ENCODE results near the gene PLS3. TPM values are rescaled to one million over a fixed set of nuclear protein-coding genes. Genes with fewer than 3 reads are reported as not detected.

Gene PLS3
- total RNA-seq, 3 donors from 2014 or later = 9.7 to 33.0 (median 27.5) TPM

- intact Hi-C loops (cut with DNase I, micrococcal nuclease) = no loop called here
- no peak for DNase-seq
- no peaks in the 10 kb centered on the region for H3K9me3 ChIP-seq
- H3K36me3 ChIP-seq (ENCODE audit: low read depth) = no peaks in the 10 kb centered on the region
- no peak overlapping the region for H3K4me3 ChIP-seq
- no peak for TF ChIP-seq CTCF (IDR thresholded peaks at IDR 0.05)
- no peak for ATAC-seq
- no peaks in the 10 kb centered on the region for H3K4me1 ChIP-seq (ENCODE audit: low read depth)
These were observed 21.0 kb downstream of the PLS3 start for GRCh38 chrX:115581759-115582615.

GRCh38 chrX:115582616-115583495, 21.9 kb downstream of the PLS3 start:
- DNase-seq (no peak), ATAC-seq (no peak)
- H3K9me3 ChIP-seq = no peaks in the 10 kb centered on the region
- H3K4me1 ChIP-seq (ENCODE audit: low read depth) = no peaks in the 10 kb centered on the region
- H3K4me3 ChIP-seq = no peak overlapping the region
- no peaks in the 10 kb centered on the region for H3K36me3 ChIP-seq (ENCODE audit: low read depth)
- intact Hi-C loops (cut with DNase I, micrococcal nuclease) = no loop called here
- no peak for TF ChIP-seq CTCF (IDR thresholded peaks at IDR 0.05)

GRCh38 chrX:115583496-115584004, 22.6 kb downstream of the PLS3 start:
- intact Hi-C loops (cut with DNase I, micrococcal nuclease) = no loop called here
- DNase-seq = no peak
- no peak for TF ChIP-seq CTCF (IDR thresholded peaks at IDR 0.05)
- H3K9me3 ChIP-seq = no peaks in the 10 kb centered on the region
- H3K4me3 ChIP-seq = no peak overlapping the region
- H3K4me1 ChIP-seq (ENCODE audit: low read depth) = no peaks in the 10 kb centered on the region
- H3K36me3 ChIP-seq (ENCODE audit: low read depth) = no peaks in the 10 kb centered on the region
- no peak for ATAC-seq

GRCh38 chrX:115584696-115585095, 23.7 kb downstream of the PLS3 start:
- no peak for TF ChIP-seq CTCF (IDR thresholded peaks at IDR 0.05)
- Histone ChIP-seq H3K36me3 (ENCODE audit: low read depth) (no peaks in the 10 kb centered on the region), H3K4me3 (no peak overlapping the region), H3K9me3 (no peaks in the 10 kb centered on the region), H3K4me1 (ENCODE audit: low read depth) (no peaks in the 10 kb centered on the region)
- intact Hi-C loops (cut with DNase I, micrococcal nuclease) = no loop called here
- no peak for ATAC-seq
- DNase-seq = no peak

DNA sequence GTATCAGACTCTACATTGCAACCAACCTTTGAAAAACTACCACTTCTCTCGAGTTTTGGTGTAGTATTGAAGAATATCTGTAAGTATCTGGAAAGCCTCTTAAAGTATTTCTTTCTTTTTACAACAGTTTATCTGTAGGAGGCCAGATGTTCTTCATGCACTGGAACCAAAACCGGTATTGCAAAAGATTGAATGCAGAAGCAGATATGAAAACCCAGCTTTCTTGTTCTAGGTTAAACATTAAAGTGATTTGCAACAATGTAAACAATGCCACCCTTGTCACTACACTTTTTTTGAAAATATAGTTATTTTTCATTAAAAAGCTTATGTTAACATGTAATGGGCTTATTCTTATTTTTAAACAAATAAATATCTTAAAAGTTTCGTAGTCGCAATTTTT, 27.2 kb downstream of the PLS3 start:
- no peak for DNase-seq
- Histone ChIP-seq H3K9me3 (no peaks in the 10 kb centered on the region), H3K4me1 (ENCODE audit: low read depth) (no peaks in the 10 kb centered on the region), H3K4me3 (no peak overlapping the region), H3K36me3 (ENCODE audit: low read depth) (no peaks in the 10 kb centered on the region)
- no peak for ATAC-seq
- no peak for TF ChIP-seq CTCF (IDR thresholded peaks at IDR 0.05)
- intact Hi-C loops (cut with DNase I, micrococcal nuclease) = no loop called here
